Measurements from ENCODE around the gene DAPK2.
"Not testable (repeated sequence)": the region's sequence is repeated elsewhere in the genome, so short reads cannot be mapped to it uniquely, and the experiment has no call there.

Gene DAPK2

DNA sequence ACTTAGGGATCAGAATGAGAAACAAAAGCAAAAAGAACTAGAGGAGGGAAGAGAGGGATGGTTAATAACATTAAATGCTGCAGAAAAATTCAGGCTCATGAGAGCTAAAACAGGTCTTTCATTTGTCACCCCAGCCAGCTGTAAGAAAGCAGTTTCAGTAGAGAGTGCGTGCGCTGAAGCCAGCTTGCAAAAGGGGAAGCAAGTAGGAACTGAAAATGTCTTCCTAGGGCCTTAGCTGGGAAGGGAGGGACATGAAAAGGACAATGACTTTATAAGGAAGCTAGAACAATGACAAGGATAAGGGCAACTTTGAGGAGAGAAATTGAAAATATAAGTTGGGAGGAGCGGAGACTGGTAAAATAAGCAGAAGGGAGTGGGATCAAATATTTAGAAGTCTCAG, 44.2 kb upstream of the DAPK2 start:
- in situ Hi-C loops (cut with HindIII; ENCODE audit: low sequenced_read_pairs), result no loop called here
- H3K4me3 ChIP-seq (ENCODE audit: low read depth, low read length), result no peak overlapping the region
- TF ChIP-seq, protein P1, sequence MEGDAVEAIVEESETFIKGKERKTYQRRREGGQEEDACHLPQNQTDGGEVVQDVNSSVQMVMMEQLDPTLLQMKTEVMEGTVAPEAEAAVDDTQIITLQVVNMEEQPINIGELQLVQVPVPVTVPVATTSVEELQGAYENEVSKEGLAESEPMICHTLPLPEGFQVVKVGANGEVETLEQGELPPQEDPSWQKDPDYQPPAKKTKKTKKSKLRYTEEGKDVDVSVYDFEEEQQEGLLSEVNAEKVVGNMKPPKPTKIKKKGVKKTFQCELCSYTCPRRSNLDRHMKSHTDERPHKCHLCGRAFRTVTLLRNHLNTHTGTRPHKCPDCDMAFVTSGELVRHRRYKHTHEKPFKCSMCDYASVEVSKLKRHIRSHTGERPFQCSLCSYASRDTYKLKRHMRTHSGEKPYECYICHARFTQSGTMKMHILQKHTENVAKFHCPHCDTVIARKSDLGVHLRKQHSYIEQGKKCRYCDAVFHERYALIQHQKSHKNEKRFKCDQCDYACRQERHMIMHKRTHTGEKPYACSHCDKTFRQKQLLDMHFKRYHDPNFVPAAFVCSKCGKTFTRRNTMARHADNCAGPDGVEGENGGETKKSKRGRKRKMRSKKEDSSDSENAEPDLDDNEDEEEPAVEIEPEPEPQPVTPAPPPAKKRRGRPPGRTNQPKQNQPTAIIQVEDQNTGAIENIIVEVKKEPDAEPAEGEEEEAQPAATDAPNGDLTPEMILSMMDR (IDR thresholded peaks at IDR 0.05; ENCODE audit: low read depth, low read length, missing control alignments), result no peak

GRCh38 chr15:64089543-64090280, 43.4 kb upstream of the DAPK2 start:
- DNase-seq (ENCODE audit: low read depth), result no peak
- TF ChIP-seq, protein P1 (IDR thresholded peaks at IDR 0.05; ENCODE audit: low read depth, low read length, missing control alignments), result no peak
- H3K4me3 ChIP-seq (ENCODE audit: low read depth, low read length), result no peak overlapping the region
- in situ Hi-C loops (cut with HindIII; ENCODE audit: low sequenced_read_pairs), result no loop called here

More for the DNA sequence above, 44.2 kb upstream of the DAPK2 start:
- no peak for DNase-seq (ENCODE audit: low read depth)

GRCh38 chr15:64082757-64083156, 36.5 kb upstream of the DAPK2 start:
- in situ Hi-C loops (cut with HindIII; ENCODE audit: low sequenced_read_pairs), result no loop called here
- H3K4me3 ChIP-seq (ENCODE audit: low read depth, low read length), result no peak overlapping the region
- TF ChIP-seq, protein P1 (IDR thresholded peaks at IDR 0.05; ENCODE audit: low read depth, low read length, missing control alignments), result no peak
- DNase-seq (ENCODE audit: low read depth), result no peak

GRCh38 chr15:64073496-64073895, 27.2 kb upstream of the DAPK2 start:
- DNase-seq (ENCODE audit: low read depth); H3K4me3 ChIP-seq (ENCODE audit: low read depth, low read length); in situ Hi-C loops (cut with HindIII; ENCODE audit: low sequenced_read_pairs): not testable (repeated sequence)

GRCh38 chr15:64072812-64073211, 26.5 kb upstream of the DAPK2 start:
- TF ChIP-seq, protein P1 (IDR thresholded peaks at IDR 0.05; ENCODE audit: low read depth, low read length, missing control alignments), result no peak
- no peak overlapping the region for H3K4me3 ChIP-seq (ENCODE audit: low read depth, low read length)
- DNase-seq (ENCODE audit: low read depth), result no peak
- in situ Hi-C loops (cut with HindIII; ENCODE audit: low sequenced_read_pairs), result no loop called here

DNA sequence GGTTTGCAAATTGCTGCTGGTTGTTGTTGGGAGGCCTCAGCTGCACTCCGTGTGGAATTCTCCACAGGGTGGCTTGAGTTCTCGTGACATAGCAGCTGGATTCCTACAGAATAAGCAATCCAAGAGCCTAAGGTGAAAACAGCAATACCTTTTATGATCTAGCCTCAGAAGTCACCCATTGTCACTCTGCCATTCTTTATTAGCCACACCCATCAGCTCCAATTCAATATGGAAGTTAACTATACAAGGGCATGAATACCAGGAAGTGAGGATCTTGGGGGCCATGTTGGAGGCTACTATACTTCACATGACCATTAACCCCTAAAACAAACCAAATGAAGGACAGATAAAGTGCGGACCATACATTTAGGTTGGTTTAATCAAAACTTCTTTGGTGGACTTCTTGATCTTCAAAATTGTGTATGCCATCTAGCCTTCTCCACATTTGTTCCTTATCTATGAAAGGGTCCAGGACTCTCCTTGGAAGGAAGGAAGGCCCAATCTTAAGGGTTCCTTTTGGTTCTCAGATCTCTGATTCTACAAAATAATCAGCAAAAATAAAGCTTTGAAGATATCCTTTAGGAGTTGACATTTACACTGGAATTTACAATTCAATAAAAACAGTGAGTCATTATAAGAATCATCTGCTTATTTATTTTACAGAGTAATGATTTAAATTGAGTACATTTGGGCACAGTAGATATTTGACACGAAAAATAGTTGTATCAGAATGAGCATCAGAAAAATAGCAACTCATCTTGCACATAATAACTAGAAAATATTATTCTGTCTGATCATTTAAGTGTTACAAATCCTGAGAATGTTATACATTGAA, 25.9 kb upstream of the DAPK2 start:
- TF ChIP-seq, protein P1 (IDR thresholded peaks at IDR 0.05; ENCODE audit: low read depth, low read length, missing control alignments), result no peak
- in situ Hi-C loops (cut with HindIII; ENCODE audit: low sequenced_read_pairs), result no loop called here
- H3K4me3 ChIP-seq (ENCODE audit: low read depth, low read length), result no peak overlapping the region
- DNase-seq (ENCODE audit: low read depth), result no peak

Measured in astrocyte of the cerebellum (primary cell).